SJSA1 (cell line): ENCODE results near the gene RELB. TPM values are rescaled to one million over a fixed set of nuclear protein-coding genes. Genes with fewer than 3 reads are reported as not detected.
"Not testable (repeated sequence)": the region's sequence is repeated elsewhere in the genome, so short reads cannot be mapped to it uniquely, and the experiment has no call there.

Source experiments
- DNase-seq, 2 experiments: peaks; one replicate each; pipeline ENCODE4 v3.0.0-alpha.2; 2015 to 2020; ENCODE audit warnings: low spot score in 2 of 2, low read depth in 1 of 2
- H3K27ac ChIP-seq: fragments of 250-450 bp; sonication (Bioruptor Pico); 2 replicates; pipeline ENCODE4 v1.5.1; 2020; ENCODE audit warnings: mild to moderate bottlenecking, moderate library complexity
- H3K27me3 ChIP-seq: fragments of 250-450 bp; sonication (Bioruptor Pico); replicated peaks from 2 replicates; pipeline ENCODE4 v1.5.1; 2020; ENCODE audit warnings: mild to moderate bottlenecking, moderate library complexity
- H3K36me3 ChIP-seq: fragments of 250-450 bp; sonication (Bioruptor Pico); 2 replicates; pipeline ENCODE4 v1.5.1; 2020; ENCODE audit warnings: mild to moderate bottlenecking
- H3K4me1 ChIP-seq: fragments of 250-450 bp; sonication (Bioruptor Pico); replicated peaks from 2 replicates; pipeline ENCODE4 v1.6.1; 2021; ENCODE audit warnings: mild to moderate bottlenecking
- H3K4me3 ChIP-seq: fragments of 250-450 bp; sonication (Bioruptor Pico); 2 replicates; pipeline ENCODE4 v1.5.1; 2020; ENCODE audit warnings: mild to moderate bottlenecking
- H3K9me3 ChIP-seq: fragments of 250-450 bp; sonication (Bioruptor Pico); replicated peaks from 2 replicates; pipeline ENCODE4 v1.5.1; 2020; ENCODE audit warnings: mild to moderate bottlenecking
- total RNA-seq: library from RNA; depleted of rRNA; stranded (reverse); fragments of >200 nt; shearing (Covaris generic); gene quantifications from 2 replicates; pipeline ENCODE4 v1.2.3, GENCODE V29; 2014

Gene RELB
- total RNA-seq, 1 experiment from 2014 or later, result 12.6 TPM

- DNase-seq, result not testable (repeated sequence)
Measured at GRCh38 chr19:44971451-44971850, 29.8 kb upstream of the RELB start.

GRCh38 chr19:44972802-44973201, 28.5 kb upstream of the RELB start:
- H3K27ac ChIP-seq, result no peak overlapping the region
- H3K27me3 ChIP-seq, result no peaks in the 10 kb centered on the region
- H3K9me3 ChIP-seq, result no peaks in the 10 kb centered on the region
- H3K4me3 ChIP-seq, result no peak overlapping the region
- DNase-seq, result no peak
- H3K36me3 ChIP-seq, result peaks cover 66% of the 10 kb centered on the region
- H3K4me1 ChIP-seq, result no peaks in the 10 kb centered on the region

More at GRCh38 chr19:44971451-44971850, 29.8 kb upstream of the RELB start:
- not testable (repeated sequence) for H3K4me1 ChIP-seq, H3K27me3 ChIP-seq, H3K9me3 ChIP-seq, H3K27ac ChIP-seq, H3K4me3 ChIP-seq
- peaks cover 60% of the 10 kb centered on the region for H3K36me3 ChIP-seq

GRCh38 chr19:44973982-44974735, 27.1 kb upstream of the RELB start:
- peaks cover 69% of the 10 kb centered on the region for H3K36me3 ChIP-seq
- H3K9me3 ChIP-seq, result no peaks in the 10 kb centered on the region
- H3K27me3 ChIP-seq, result no peaks in the 10 kb centered on the region
- no peaks in the 10 kb centered on the region for H3K4me1 ChIP-seq
- DNase-seq, result no peak
- no peak overlapping the region for H3K27ac ChIP-seq
- no peak overlapping the region for H3K4me3 ChIP-seq

GRCh38 chr19:44974857-44975256, 26.4 kb upstream of the RELB start:
- no peaks in the 10 kb centered on the region for H3K4me1 ChIP-seq
- H3K36me3 ChIP-seq, result peaks cover 72% of the 10 kb centered on the region
- no peaks in the 10 kb centered on the region for H3K9me3 ChIP-seq
- H3K4me3 ChIP-seq, result no peak overlapping the region
- no peak overlapping the region for H3K27ac ChIP-seq
- DNase-seq, result no peak
- H3K27me3 ChIP-seq, result no peaks in the 10 kb centered on the region

GRCh38 chr19:44975444-44975843, 25.8 kb upstream of the RELB start:
- Histone ChIP-seq H3K27ac (no peak overlapping the region), H3K27me3 (no peaks in the 10 kb centered on the region), H3K9me3 (no peaks in the 10 kb centered on the region), H3K4me3 (no peak overlapping the region), H3K36me3 (peaks cover 71% of the 10 kb centered on the region), H3K4me1 (no peaks in the 10 kb centered on the region)
- no peak for DNase-seq

GRCh38 chr19:44984005-44984404, 17.3 kb upstream of the RELB start:
- no peaks in the 10 kb centered on the region for H3K4me1 ChIP-seq
- peaks cover 76% of the 10 kb centered on the region for H3K36me3 ChIP-seq
- no peak overlapping the region for H3K27ac ChIP-seq
- no peaks in the 10 kb centered on the region for H3K9me3 ChIP-seq
- no peak for DNase-seq
- no peaks in the 10 kb centered on the region for H3K27me3 ChIP-seq
- H3K4me3 ChIP-seq, result no peak overlapping the region

- Histone ChIP-seq H3K27me3 (no peaks in the 10 kb centered on the region), H3K4me3 (no peak overlapping the region), H3K9me3 (no peaks in the 10 kb centered on the region), H3K36me3 (peaks cover 81% of the 10 kb centered on the region), H3K27ac (no peak overlapping the region), H3K4me1 (no peaks in the 10 kb centered on the region)
- DNase-seq, result no peak
Measured at GRCh38 chr19:44985445-44985844, 15.8 kb upstream of the RELB start.

GRCh38 chr19:44986389-44986788, 14.9 kb upstream of the RELB start:
- H3K9me3 ChIP-seq, result no peaks in the 10 kb centered on the region
- no peaks in the 10 kb centered on the region for H3K27me3 ChIP-seq
- DNase-seq, result no peak
- no peak overlapping the region for H3K4me3 ChIP-seq
- H3K36me3 ChIP-seq, result peaks cover 82% of the 10 kb centered on the region
- no peak overlapping the region for H3K27ac ChIP-seq
- no peaks in the 10 kb centered on the region for H3K4me1 ChIP-seq

- no peak for DNase-seq
- H3K36me3 ChIP-seq, result peaks cover 81% of the 10 kb centered on the region
- no peaks in the 10 kb centered on the region for H3K4me1 ChIP-seq
- no peak overlapping the region for H3K4me3 ChIP-seq
- no peaks in the 10 kb centered on the region for H3K9me3 ChIP-seq
- no peak overlapping the region for H3K27ac ChIP-seq
- H3K27me3 ChIP-seq, result no peaks in the 10 kb centered on the region
Measured at GRCh38 chr19:44987148-44987675, 14.1 kb upstream of the RELB start.

GRCh38 chr19:44988273-44988672, 13.0 kb upstream of the RELB start:
- Histone ChIP-seq H3K9me3 (no peaks in the 10 kb centered on the region), H3K4me1 (no peaks in the 10 kb centered on the region), H3K4me3 (no peak overlapping the region), H3K36me3 (peaks cover 82% of the 10 kb centered on the region), H3K27ac (no peak overlapping the region), H3K27me3 (no peaks in the 10 kb centered on the region)
- no peak for DNase-seq

GRCh38 chr19:44988896-44989556, 12.2 kb upstream of the RELB start:
- Histone ChIP-seq H3K9me3 (no peaks in the 10 kb centered on the region), H3K27me3 (no peaks in the 10 kb centered on the region), H3K4me3 (no peak overlapping the region), H3K36me3 (peaks cover 80% of the 10 kb centered on the region), H3K4me1 (no peaks in the 10 kb centered on the region), H3K27ac (no peak overlapping the region)
- peak; percentile 33 to 72 for DNase-seq

GRCh38 chr19:44990459-44990858, 10.8 kb upstream of the RELB start:
- peaks cover 66% of the 10 kb centered on the region for H3K36me3 ChIP-seq
- no peak overlapping the region for H3K27ac ChIP-seq
- no peaks in the 10 kb centered on the region for H3K27me3 ChIP-seq
- no peak overlapping the region for H3K4me3 ChIP-seq
- no peaks in the 10 kb centered on the region for H3K4me1 ChIP-seq
- DNase-seq, result no peak
- H3K9me3 ChIP-seq, result no peaks in the 10 kb centered on the region

GRCh38 chr19:44990966-44991365, 10.3 kb upstream of the RELB start:
- no peaks in the 10 kb centered on the region for H3K4me1 ChIP-seq
- no peaks in the 10 kb centered on the region for H3K27me3 ChIP-seq
- H3K9me3 ChIP-seq, result no peaks in the 10 kb centered on the region
- H3K36me3 ChIP-seq, result peaks cover 61% of the 10 kb centered on the region
- DNase-seq, result no peak
- no peak overlapping the region for H3K27ac ChIP-seq
- no peak overlapping the region for H3K4me3 ChIP-seq

GRCh38 chr19:44992336-44993163, 8.7 kb upstream of the RELB start:
- Histone ChIP-seq H3K9me3 (no peaks in the 10 kb centered on the region), H3K27me3 (no peaks in the 10 kb centered on the region), H3K36me3 (peaks cover 51% of the 10 kb centered on the region), H3K27ac (no peak overlapping the region), H3K4me3 (no peak overlapping the region), H3K4me1 (no peaks in the 10 kb centered on the region)
- DNase-seq, result no peak
